Right lobe of liver (tissue), 6 donors: Measurements from ENCODE around the gene PPP1R9A. TPM values are rescaled to one million over a fixed set of nuclear protein-coding genes. Genes with fewer than 3 reads are reported as not detected.

ENCODE experiments used
- ATAC-seq, 4 donors: fragments of 200-7000 bp; cut with Tn5 transposase; one replicate each; pipeline ENCODE4 v1.9.1; 2020; ENCODE audit warnings: mild to moderate bottlenecking in 4 of 4, moderate library complexity in 4 of 4
- DNase-seq, 3 donors: peaks; one replicate each; pipeline ENCODE4 v3.0.0-alpha.2; 2020
- H3K27ac ChIP-seq, 3 donors: fragments of 200-600 bp; one replicate each; pipeline ENCODE4 v1.8.0; 2022
- H3K27me3 ChIP-seq, 2 donors: fragments of 200-600 bp; one replicate each; pipeline ENCODE4 v1.8.0; 2022
- H3K36me3 ChIP-seq, 4 donors: fragments of 200-600 bp; sonication (generic) in 1 of 4; one replicate each; pipeline versions ENCODE4 v1.5.1 to v1.8.0; 2017 to 2022; ENCODE audit warnings: control low read depth in 1 of 4
- H3K4me1 ChIP-seq, 4 donors: fragments of 200-600 bp; sonication (generic) in 1 of 4; one replicate each; pipeline versions ENCODE4 v1.5.1 to v1.8.0; 2017 to 2022; ENCODE audit warnings: control low read depth in 1 of 4
- H3K4me3 ChIP-seq, 3 donors: fragments of 200-600 bp; one replicate each; pipeline ENCODE4 v1.8.0; 2022
- H3K9me3 ChIP-seq, 4 donors: fragments of 200-600 bp; sonication (generic) in 1 of 4; one replicate each; pipeline versions ENCODE4 v1.5.1 to v1.8.0; 2017 to 2022; ENCODE audit warnings: control low read depth in 1 of 4
- POLR2A ChIP-seq: fragments of 450-650 bp; IDR thresholded peaks from one replicate; pipeline ENCODE4 v1.6.1; 2017; ENCODE audit warnings: antibody characterized with exemption, mild to moderate bottlenecking
- WGBS: methylation state at CpG from one replicate; pipeline ENCODE4 v1.1.6; 2018; ENCODE audit warnings: low coverage, low lambda C conversion rate; ENCODE audit not compliant: insufficient coverage; ENCODE audit errors: missing lambda C conversion rate; 5-methylcytosine and 5-hydroxymethylcytosine counted together
- intact Hi-C, 2 donors: fragments of 100-400 bp; cut with DNase I; formaldehyde crosslinking; loops; one replicate each; pipeline versions ENCODE4 v1.11.2 to v1.14.1; 2022
- total RNA-seq, 6 experiments: library from RNA; depleted of rRNA in 2 of 6; stranded (reverse); fragments of >200 nt in 2 of 6; fragmentation: NEBNext Ultra II Directional in 3 of 6; extraction: Animal tissue kit (Norgen Biotek cat#: 25700) in 3 of 6; gene quantifications; one replicate each; pipeline versions ENCODE4 v1.1.0 to v1.2.4, GENCODE V29; 2016 to 2023
- TF ChIP-seq, protein P1 (sequence below), 4 donors: fragments of 200-600 bp in 3 of 4; fragments of 450-650 bp in 1 of 4; IDR thresholded peaks; one replicate each; pipeline versions ENCODE4 v1.5.1 to v1.8.0; 2016 to 2022; ENCODE audit warnings: antibody characterized with exemption in 4 of 4, mild to moderate bottlenecking in 2 of 4
- donor health status: DM: no; HTN: yes; CAD: no.
- donor health status: DM: no; HTN: no; CAD: no.
- donor health status: DM: no; HTN: no; CAD: no.
- donor health status: DM: no; HTN: yes; CAD: no.
- donor health status: DM: no; HTN: yes; CAD: no.

Gene PPP1R9A
- total RNA-seq, 6 experiments from 2014 or later = 0.49 to 2.0 (median 0.81) TPM

- Histone ChIP-seq H3K27ac (no peak overlapping the region), H3K4me3 (no peak overlapping the region), H3K36me3 (no peaks in the 10 kb centered on the region), H3K9me3 (no peaks in the 10 kb centered on the region), H3K4me1 (no peaks in the 10 kb centered on the region), H3K27me3 (no peaks in the 10 kb centered on the region)
- TF ChIP-seq, protein P1, sequence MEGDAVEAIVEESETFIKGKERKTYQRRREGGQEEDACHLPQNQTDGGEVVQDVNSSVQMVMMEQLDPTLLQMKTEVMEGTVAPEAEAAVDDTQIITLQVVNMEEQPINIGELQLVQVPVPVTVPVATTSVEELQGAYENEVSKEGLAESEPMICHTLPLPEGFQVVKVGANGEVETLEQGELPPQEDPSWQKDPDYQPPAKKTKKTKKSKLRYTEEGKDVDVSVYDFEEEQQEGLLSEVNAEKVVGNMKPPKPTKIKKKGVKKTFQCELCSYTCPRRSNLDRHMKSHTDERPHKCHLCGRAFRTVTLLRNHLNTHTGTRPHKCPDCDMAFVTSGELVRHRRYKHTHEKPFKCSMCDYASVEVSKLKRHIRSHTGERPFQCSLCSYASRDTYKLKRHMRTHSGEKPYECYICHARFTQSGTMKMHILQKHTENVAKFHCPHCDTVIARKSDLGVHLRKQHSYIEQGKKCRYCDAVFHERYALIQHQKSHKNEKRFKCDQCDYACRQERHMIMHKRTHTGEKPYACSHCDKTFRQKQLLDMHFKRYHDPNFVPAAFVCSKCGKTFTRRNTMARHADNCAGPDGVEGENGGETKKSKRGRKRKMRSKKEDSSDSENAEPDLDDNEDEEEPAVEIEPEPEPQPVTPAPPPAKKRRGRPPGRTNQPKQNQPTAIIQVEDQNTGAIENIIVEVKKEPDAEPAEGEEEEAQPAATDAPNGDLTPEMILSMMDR (IDR thresholded peaks at IDR 0.05) = no peak
- no peak for TF ChIP-seq POLR2A
- ATAC-seq (no peak), DNase-seq (no peak)
- intact Hi-C loops = no loop called here
- WGBS = 90% methylated on average over 2 of the region's 2 CpGs
Measured at GRCh38 chr7:95265634-95266033, 358.2 kb downstream of the PPP1R9A start.

- no peak for ATAC-seq
Measured at GRCh38 chr7:95267754-95268153, 360.4 kb downstream of the PPP1R9A start.

GRCh38 chr7:95269640-95270039 lies 362.2 kb downstream of the PPP1R9A start:
- WGBS = 56% methylated on average over 5 of the region's 5 CpGs

More at GRCh38 chr7:95267754-95268153, 360.4 kb downstream of the PPP1R9A start:
- Histone ChIP-seq H3K36me3 (no peaks in the 10 kb centered on the region), H3K27ac (no peak overlapping the region), H3K9me3 (no peaks in the 10 kb centered on the region), H3K4me1 (no peaks in the 10 kb centered on the region), H3K4me3 (no peak overlapping the region), H3K27me3 (no peaks in the 10 kb centered on the region)
- TF ChIP-seq, protein P1 (IDR thresholded peaks at IDR 0.05) = no peak
- 74% methylated on average over 2 of the region's 2 CpGs for WGBS
- no peak for DNase-seq
- intact Hi-C loops = no loop called here

DNA sequence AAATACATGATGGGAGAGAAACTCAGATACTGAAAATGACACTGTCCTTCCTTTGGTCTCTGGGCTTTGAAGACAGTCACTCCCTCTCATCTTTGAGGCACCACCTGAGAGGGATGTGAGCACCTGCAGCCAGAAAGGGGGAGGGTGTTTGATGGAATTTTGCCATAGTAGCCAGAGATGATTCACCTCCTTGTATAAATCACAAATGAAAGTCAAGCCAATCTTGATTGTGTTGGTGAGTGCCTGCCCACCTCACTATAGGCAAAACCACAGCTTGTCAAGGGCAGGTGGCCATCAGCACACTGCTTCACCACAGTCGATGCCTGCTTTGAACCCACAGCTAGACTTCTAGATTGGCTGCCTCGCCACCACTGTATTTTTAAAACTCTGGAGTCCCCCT lies 368.7 kb downstream of the PPP1R9A start:
- H3K27ac ChIP-seq = no peak overlapping the region
- no peak for TF ChIP-seq POLR2A
- TF ChIP-seq, protein P1 (IDR thresholded peaks at IDR 0.05) = no peak
- H3K36me3 ChIP-seq = no peaks in the 10 kb centered on the region
- intact Hi-C loops = no loop called here
- 44% methylated on average over 1 of the region's 2 CpGs for WGBS
- H3K4me1 ChIP-seq = no peaks in the 10 kb centered on the region
- H3K9me3 ChIP-seq = no peaks in the 10 kb centered on the region
- ATAC-seq (no peak), DNase-seq (no peak)
- H3K27me3 ChIP-seq = no peaks in the 10 kb centered on the region
- no peak overlapping the region for H3K4me3 ChIP-seq

More at GRCh38 chr7:95269640-95270039, 362.2 kb downstream of the PPP1R9A start:
- Histone ChIP-seq H3K9me3 (no peaks in the 10 kb centered on the region), H3K4me1 (no peaks in the 10 kb centered on the region), H3K4me3 (no peak overlapping the region), H3K27me3 (no peaks in the 10 kb centered on the region), H3K27ac (no peak overlapping the region), H3K36me3 (no peaks in the 10 kb centered on the region)
- TF ChIP-seq, protein P1 (IDR thresholded peaks at IDR 0.05) = no peak
- TF ChIP-seq POLR2A = no peak
- DNase-seq = no peak
- intact Hi-C loops = no loop called here
- no peak for ATAC-seq

DNA sequence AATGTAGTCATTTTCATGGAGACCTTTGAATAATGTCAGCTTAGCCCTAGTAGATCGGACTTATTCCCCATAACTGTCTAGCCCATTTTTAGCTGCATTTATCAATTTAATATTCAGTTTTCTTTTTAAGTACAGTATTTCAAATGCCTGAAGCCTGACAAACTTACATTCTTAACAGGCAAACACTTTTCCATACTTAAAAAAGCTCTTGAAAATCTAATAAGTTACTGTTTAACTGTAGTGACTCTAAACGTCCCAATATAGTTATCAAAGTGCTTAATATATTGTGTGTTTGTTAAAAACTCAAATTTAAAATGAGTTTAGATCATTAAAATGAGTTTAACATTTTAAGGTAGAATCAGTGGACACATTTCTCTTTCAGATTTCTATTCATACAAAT lies 372.0 kb downstream of the PPP1R9A start:
- TF ChIP-seq, protein P1 (IDR thresholded peaks at IDR 0.05) = no peak
- no peak for TF ChIP-seq POLR2A
- ATAC-seq = no peak
- intact Hi-C loops = no loop called here

More for the DNA sequence above, 372.0 kb downstream of the PPP1R9A start:
- H3K27me3 ChIP-seq = no peaks in the 10 kb centered on the region
- 45% methylated on average over 2 of the region's 2 CpGs for WGBS
- no peaks in the 10 kb centered on the region for H3K4me1 ChIP-seq
- DNase-seq = no peak
- H3K27ac ChIP-seq = no peak overlapping the region
- H3K9me3 ChIP-seq = no peaks in the 10 kb centered on the region
- H3K4me3 ChIP-seq = no peak overlapping the region
- no peaks in the 10 kb centered on the region for H3K36me3 ChIP-seq
